ENCODE measurements around the gene SMAD3.

GRCh38 chr15:67110361-67110781 is 45.0 kb downstream of the SMAD3 start:
- TF ChIP-seq HDAC2 (IDR thresholded peaks at IDR 0.05) (no peak), ATF3 (IDR thresholded peaks at IDR 0.05; ENCODE audit: borderline replicate concordance, extremely low read depth, low read depth, low read length) (no peak)
